Neural progenitor cell (in vitro differentiated cells): ENCODE data around the gene EBF4.

ENCODE experiments used
- EZH2 ChIP-seq: fragments of 200-600 bp; sonication (generic); IDR thresholded peaks from 2 replicates; pipeline ENCODE4 v1.6.1; 2017; ENCODE audit warnings: antibody characterized with exemption, mild to moderate bottlenecking, moderate library complexity
- EZH2phosphoT487 ChIP-seq: fragments of 200-600 bp; sonication (generic); IDR thresholded peaks from 2 replicates; pipeline ENCODE4 v1.6.1; 2017; ENCODE audit warnings: antibody characterized with exemption
- TF ChIP-seq, protein P1 (sequence below): fragments of 200-600 bp; sonication (generic); IDR thresholded peaks from 2 replicates; pipeline ENCODE4 v1.5.1; 2017; ENCODE audit warnings: antibody characterized with exemption, mild to moderate bottlenecking

- TF ChIP-seq, protein P1, sequence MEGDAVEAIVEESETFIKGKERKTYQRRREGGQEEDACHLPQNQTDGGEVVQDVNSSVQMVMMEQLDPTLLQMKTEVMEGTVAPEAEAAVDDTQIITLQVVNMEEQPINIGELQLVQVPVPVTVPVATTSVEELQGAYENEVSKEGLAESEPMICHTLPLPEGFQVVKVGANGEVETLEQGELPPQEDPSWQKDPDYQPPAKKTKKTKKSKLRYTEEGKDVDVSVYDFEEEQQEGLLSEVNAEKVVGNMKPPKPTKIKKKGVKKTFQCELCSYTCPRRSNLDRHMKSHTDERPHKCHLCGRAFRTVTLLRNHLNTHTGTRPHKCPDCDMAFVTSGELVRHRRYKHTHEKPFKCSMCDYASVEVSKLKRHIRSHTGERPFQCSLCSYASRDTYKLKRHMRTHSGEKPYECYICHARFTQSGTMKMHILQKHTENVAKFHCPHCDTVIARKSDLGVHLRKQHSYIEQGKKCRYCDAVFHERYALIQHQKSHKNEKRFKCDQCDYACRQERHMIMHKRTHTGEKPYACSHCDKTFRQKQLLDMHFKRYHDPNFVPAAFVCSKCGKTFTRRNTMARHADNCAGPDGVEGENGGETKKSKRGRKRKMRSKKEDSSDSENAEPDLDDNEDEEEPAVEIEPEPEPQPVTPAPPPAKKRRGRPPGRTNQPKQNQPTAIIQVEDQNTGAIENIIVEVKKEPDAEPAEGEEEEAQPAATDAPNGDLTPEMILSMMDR, result no peak
- TF ChIP-seq EZH2 (no peak), EZH2phosphoT487 (no peak)
Measured at GRCh38 chr20:2696646-2697045, 4.1 kb downstream of the EBF4 start.
